ENCODE data around the gene ZNF362. TPM values are rescaled to one million over a fixed set of nuclear protein-coding genes. Genes with fewer than 3 reads are reported as not detected.

The ZNF362 gene
- total RNA-seq, 1 experiment from 2014 or later: 11.1 TPM

DNA sequence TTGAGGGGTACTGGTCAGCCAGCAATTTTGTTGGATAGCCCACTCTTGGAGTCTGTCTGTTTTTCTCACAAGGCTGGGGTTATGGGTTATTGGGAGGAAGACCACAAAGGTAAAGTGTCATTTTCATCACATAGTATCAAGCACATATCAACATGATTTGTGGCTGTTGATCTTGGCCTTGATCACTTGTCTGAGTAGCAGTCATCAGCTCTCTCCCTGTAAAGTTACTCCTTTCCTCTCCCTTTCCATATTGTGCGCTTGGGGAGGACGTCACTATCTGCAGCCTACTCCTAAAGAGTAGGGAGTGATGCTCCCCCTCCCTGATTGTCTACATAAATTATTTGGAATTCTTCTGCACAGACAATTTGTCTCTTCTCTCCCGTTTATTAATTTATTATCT lies 1.8 kb upstream of the ZNF362 start:
- POLR2A ChIA-PET: no interaction called here
- CTCF ChIA-PET: interaction anchor here (1.4 kb wide), 1 partner anchor 40 kb away, joined by 5 read pairs; no protein-coding TSS in a partner anchor
- no peak for ATAC-seq

More for the DNA sequence above, 1.8 kb upstream of the ZNF362 start:
- RAD21 ChIA-PET (ENCODE audit: low non-redundant PET in 1 of 2, low total read pairs in 2 of 2, uncharacterized antibody in 2 of 2, unreplicated experiment in 2 of 2): no interaction called here
- TF ChIP-seq POLR2AphosphoS5 (IDR thresholded peaks at IDR 0.05; ENCODE audit: low read depth, low read length) (no peak), TCF7L2 (IDR thresholded peaks at IDR 0.05; ENCODE audit: borderline replicate concordance, extremely low read depth, insufficient read depth, insufficient read length) (no peak), ZFX (IDR thresholded peaks at IDR 0.05) (no peak), SIN3A (IDR thresholded peaks at IDR 0.05; ENCODE audit: low read depth) (no peak), CBX3 (IDR thresholded peaks at IDR 0.05; ENCODE audit: low read depth) (no peak), EZH2 (IDR thresholded peaks at IDR 0.05) (no peak), SRF (IDR thresholded peaks at IDR 0.05; ENCODE audit: low read depth) (no peak), FOSL1 (IDR thresholded peaks at IDR 0.05; ENCODE audit: low read depth) (no peak), YY1 (IDR thresholded peaks at IDR 0.05; ENCODE audit: extremely low read depth, insufficient replicate concordance, low read depth, low read length) (no peak), POLR2A (IDR thresholded peaks at IDR 0.05; ENCODE audit: borderline replicate concordance, extremely low read depth, insufficient read depth, insufficient read length) (no peak), JUND (IDR thresholded peaks at IDR 0.05) (no peak)
- TF ChIP-seq, protein P1, sequence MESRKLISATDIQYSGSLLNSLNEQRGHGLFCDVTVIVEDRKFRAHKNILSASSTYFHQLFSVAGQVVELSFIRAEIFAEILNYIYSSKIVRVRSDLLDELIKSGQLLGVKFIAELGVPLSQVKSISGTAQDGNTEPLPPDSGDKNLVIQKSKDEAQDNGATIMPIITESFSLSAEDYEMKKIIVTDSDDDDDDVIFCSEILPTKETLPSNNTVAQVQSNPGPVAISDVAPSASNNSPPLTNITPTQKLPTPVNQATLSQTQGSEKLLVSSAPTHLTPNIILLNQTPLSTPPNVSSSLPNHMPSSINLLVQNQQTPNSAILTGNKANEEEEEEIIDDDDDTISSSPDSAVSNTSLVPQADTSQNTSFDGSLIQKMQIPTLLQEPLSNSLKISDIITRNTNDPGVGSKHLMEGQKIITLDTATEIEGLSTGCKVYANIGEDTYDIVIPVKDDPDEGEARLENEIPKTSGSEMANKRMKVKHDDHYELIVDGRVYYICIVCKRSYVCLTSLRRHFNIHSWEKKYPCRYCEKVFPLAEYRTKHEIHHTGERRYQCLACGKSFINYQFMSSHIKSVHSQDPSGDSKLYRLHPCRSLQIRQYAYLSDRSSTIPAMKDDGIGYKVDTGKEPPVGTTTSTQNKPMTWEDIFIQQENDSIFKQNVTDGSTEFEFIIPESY (IDR thresholded peaks at IDR 0.05; ENCODE audit: extremely low read depth, insufficient replicate concordance, low read length): no peak
- TF ChIP-seq, protein P2, sequence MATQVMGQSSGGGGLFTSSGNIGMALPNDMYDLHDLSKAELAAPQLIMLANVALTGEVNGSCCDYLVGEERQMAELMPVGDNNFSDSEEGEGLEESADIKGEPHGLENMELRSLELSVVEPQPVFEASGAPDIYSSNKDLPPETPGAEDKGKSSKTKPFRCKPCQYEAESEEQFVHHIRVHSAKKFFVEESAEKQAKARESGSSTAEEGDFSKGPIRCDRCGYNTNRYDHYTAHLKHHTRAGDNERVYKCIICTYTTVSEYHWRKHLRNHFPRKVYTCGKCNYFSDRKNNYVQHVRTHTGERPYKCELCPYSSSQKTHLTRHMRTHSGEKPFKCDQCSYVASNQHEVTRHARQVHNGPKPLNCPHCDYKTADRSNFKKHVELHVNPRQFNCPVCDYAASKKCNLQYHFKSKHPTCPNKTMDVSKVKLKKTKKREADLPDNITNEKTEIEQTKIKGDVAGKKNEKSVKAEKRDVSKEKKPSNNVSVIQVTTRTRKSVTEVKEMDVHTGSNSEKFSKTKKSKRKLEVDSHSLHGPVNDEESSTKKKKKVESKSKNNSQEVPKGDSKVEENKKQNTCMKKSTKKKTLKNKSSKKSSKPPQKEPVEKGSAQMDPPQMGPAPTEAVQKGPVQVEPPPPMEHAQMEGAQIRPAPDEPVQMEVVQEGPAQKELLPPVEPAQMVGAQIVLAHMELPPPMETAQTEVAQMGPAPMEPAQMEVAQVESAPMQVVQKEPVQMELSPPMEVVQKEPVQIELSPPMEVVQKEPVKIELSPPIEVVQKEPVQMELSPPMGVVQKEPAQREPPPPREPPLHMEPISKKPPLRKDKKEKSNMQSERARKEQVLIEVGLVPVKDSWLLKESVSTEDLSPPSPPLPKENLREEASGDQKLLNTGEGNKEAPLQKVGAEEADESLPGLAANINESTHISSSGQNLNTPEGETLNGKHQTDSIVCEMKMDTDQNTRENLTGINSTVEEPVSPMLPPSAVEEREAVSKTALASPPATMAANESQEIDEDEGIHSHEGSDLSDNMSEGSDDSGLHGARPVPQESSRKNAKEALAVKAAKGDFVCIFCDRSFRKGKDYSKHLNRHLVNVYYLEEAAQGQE (IDR thresholded peaks at IDR 0.05; ENCODE audit: low read depth): no peak
- TF ChIP-seq, protein P3, sequence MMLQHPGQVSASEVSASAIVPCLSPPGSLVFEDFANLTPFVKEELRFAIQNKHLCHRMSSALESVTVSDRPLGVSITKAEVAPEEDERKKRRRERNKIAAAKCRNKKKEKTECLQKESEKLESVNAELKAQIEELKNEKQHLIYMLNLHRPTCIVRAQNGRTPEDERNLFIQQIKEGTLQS (IDR thresholded peaks at IDR 0.05): no peak
- Histone ChIP-seq H3K4me1 (ENCODE audit: control insufficient read depth in 1 of 2, insufficient read depth in 2 of 2, low read length in 2 of 2) (peaks cover 10 to 20% of the 10 kb centered on the region in 2 experiments), H3K4me3 (replicated peaks in 1 of 2; ENCODE audit: low read depth in 1 of 2, low read length in 2 of 2) (no peak overlapping the region), H3K9ac (ENCODE audit: low read length) (no peak overlapping the region), H3K27me3 (ENCODE audit: insufficient read depth, low read length) (no peaks in the 10 kb centered on the region), H3K9me3 (ENCODE audit: control insufficient read depth in 1 of 2, insufficient read depth in 1 of 2, low read depth in 1 of 2, low read length in 2 of 2) (no peaks in the 10 kb centered on the region), H2AFZ (ENCODE audit: low read depth, low read length, poor library complexity, severe bottlenecking) (no peak overlapping the region), H3K4me2 (ENCODE audit: low read length) (0 out of 2 replicates have a peak overlapping the region, but pooled peaks have one; percentile 94), H3K79me2 (ENCODE audit: insufficient read depth, low read length) (0 out of 2 replicates have a peak, but pooled peaks cover 4% of the 10 kb centered on the region), H4K20me1 (ENCODE audit: insufficient read depth) (no peaks in the 10 kb centered on the region), H3K27ac (ENCODE audit: low read depth, low read length) (no peak overlapping the region), H3K36me3 (ENCODE audit: control insufficient read depth in 1 of 2, insufficient read depth in 2 of 2, low read length in 2 of 2) (no peaks in the 10 kb centered on the region), H3K9me2 (ENCODE audit: insufficient read depth) (no peaks in the 10 kb centered on the region)
- intact Hi-C loops (cut with micrococcal nuclease): no loop called here
- DNase-seq (ENCODE audit: low read depth, low spot score): no peak
- BruUV-seq (replicated peaks): no TSS peak

All from HCT116 (cell line).